GM19351 (cell line): ENCODE measurements around the gene CRYBG2.
"Not testable (repeated sequence)": the region's sequence is repeated elsewhere in the genome, so short reads cannot be mapped to it uniquely, and the experiment has no call there.

Experiments
- ATAC-seq: cut with Tn5 transposase; IDR thresholded peaks from one replicate; pipeline ENCODE4 v1.9.1; 2021; ENCODE audit warnings: mild to moderate bottlenecking, moderate library complexity; ENCODE audit not compliant: unreplicated experiment

Gene CRYBG2

GRCh38 chr1:26353976-26354820, at the start of gene CRYBG2:
CRYBG2 (minus strand) TSS chr1:26354130; CDS start chr1:26346657, 7,473 bp downstream.
- ATAC-seq, result no peak

- ATAC-seq, result no peak
Measured at GRCh38 chr1:26403656-26404055, 49.7 kb upstream of the CRYBG2 start.

- no peak for ATAC-seq
Measured at GRCh38 chr1:26401891-26402290, 48.0 kb upstream of the CRYBG2 start.

GRCh38 chr1:26399034-26399433, 45.1 kb upstream of the CRYBG2 start:
- no peak for ATAC-seq

- no peak for ATAC-seq
Measured at GRCh38 chr1:26395754-26396153, 41.8 kb upstream of the CRYBG2 start.

- no peak for ATAC-seq
Measured at GRCh38 chr1:26391450-26391849, 37.5 kb upstream of the CRYBG2 start.

GRCh38 chr1:26389604-26390247, 35.8 kb upstream of the CRYBG2 start:
- ATAC-seq, result no peak

- ATAC-seq, result no peak
Measured at GRCh38 chr1:26388791-26389445, 35.0 kb upstream of the CRYBG2 start.

- ATAC-seq, result no peak
Measured at GRCh38 chr1:26387447-26387846, 33.5 kb upstream of the CRYBG2 start.

- ATAC-seq, result not testable (repeated sequence)
Measured at GRCh38 chr1:26385063-26385462, 31.1 kb upstream of the CRYBG2 start.

- ATAC-seq, result no peak
Measured at GRCh38 chr1:26384076-26384475, 30.1 kb upstream of the CRYBG2 start.

GRCh38 chr1:26378879-26379251, 24.9 kb upstream of the CRYBG2 start:
- ATAC-seq, result no peak

GRCh38 chr1:26378088-26378878, 24.4 kb upstream of the CRYBG2 start:
- ATAC-seq, result peak; percentile 86

- no peak for ATAC-seq
Measured at GRCh38 chr1:26376050-26376449, 22.1 kb upstream of the CRYBG2 start.

- no peak for ATAC-seq
Measured at GRCh38 chr1:26375081-26375480, 21.2 kb upstream of the CRYBG2 start.

- not testable (repeated sequence) for ATAC-seq
Measured at GRCh38 chr1:26374361-26374760, 20.4 kb upstream of the CRYBG2 start.

- ATAC-seq, result no peak
Measured at GRCh38 chr1:26373789-26374188, 19.9 kb upstream of the CRYBG2 start.

- no peak for ATAC-seq
Measured at GRCh38 chr1:26373281-26373680, 19.4 kb upstream of the CRYBG2 start.

- not testable (repeated sequence) for ATAC-seq
Measured at GRCh38 chr1:26372611-26373010, 18.7 kb upstream of the CRYBG2 start, which contains the start of gene ZNF683. ZNF683 (minus strand) TSS chr1:26372750; CDS start chr1:26368571, 4,179 bp downstream.

GRCh38 chr1:26372039-26372438, 18.1 kb upstream of the CRYBG2 start:
- no peak for ATAC-seq
